ENCODE results near the gene KDM4B.

The KDM4B gene

GRCh38 chr19:5012688-5013457 lies 44.0 kb downstream of the KDM4B start:
- no peak for DNase-seq (ENCODE audit: low read depth in 2 of 2)

- no peak for DNase-seq (ENCODE audit: low read depth in 2 of 2)
Observed at GRCh38 chr19:5013761-5014160, 44.8 kb downstream of the KDM4B start.

- no peak for DNase-seq (ENCODE audit: low read depth in 2 of 2)
Observed at GRCh38 chr19:5014941-5015340, 46.0 kb downstream of the KDM4B start.

GRCh38 chr19:5016268-5016667 lies 47.4 kb downstream of the KDM4B start:
- no peak for DNase-seq (ENCODE audit: low read depth in 2 of 2)

- DNase-seq (ENCODE audit: low read depth in 2 of 2) = no peak
Observed at GRCh38 chr19:5016781-5017180, 47.9 kb downstream of the KDM4B start.

GRCh38 chr19:5017235-5017634 lies 48.3 kb downstream of the KDM4B start:
- DNase-seq (ENCODE audit: low read depth in 2 of 2) = no peak

GRCh38 chr19:5018224-5019015 lies 49.5 kb downstream of the KDM4B start:
- no peak for DNase-seq (ENCODE audit: low read depth in 2 of 2)

- no peak for DNase-seq (ENCODE audit: low read depth in 2 of 2)
Observed at GRCh38 chr19:5020368-5020767, 51.5 kb downstream of the KDM4B start.

GRCh38 chr19:5021046-5021445 lies 52.1 kb downstream of the KDM4B start:
- no peak for DNase-seq (ENCODE audit: low read depth in 2 of 2)

- DNase-seq (ENCODE audit: low read depth in 2 of 2) = no peak
Observed at GRCh38 chr19:5022066-5022860, 53.4 kb downstream of the KDM4B start.

- DNase-seq (ENCODE audit: low read depth in 2 of 2) = no peak
Observed at GRCh38 chr19:5023128-5023571, 54.2 kb downstream of the KDM4B start.

- no peak for DNase-seq (ENCODE audit: low read depth in 2 of 2)
Observed at GRCh38 chr19:5024282-5024681, 55.4 kb downstream of the KDM4B start.

GRCh38 chr19:5025027-5025426 lies 56.1 kb downstream of the KDM4B start:
- DNase-seq (ENCODE audit: low read depth in 2 of 2) = no peak

GRCh38 chr19:5026706-5027273 lies 57.9 kb downstream of the KDM4B start:
- DNase-seq (ENCODE audit: low read depth in 2 of 2) = no peak

GRCh38 chr19:5028229-5028886 lies 59.4 kb downstream of the KDM4B start:
- DNase-seq (ENCODE audit: low read depth in 2 of 2) = no peak

GRCh38 chr19:5029596-5029995 lies 60.7 kb downstream of the KDM4B start:
- DNase-seq (ENCODE audit: low read depth in 2 of 2) = peak; percentile 59 to 61

GRCh38 chr19:5030136-5030820 lies 61.4 kb downstream of the KDM4B start:
- DNase-seq (ENCODE audit: low read depth in 2 of 2) = no peak

GRCh38 chr19:5030822-5031221 lies 61.9 kb downstream of the KDM4B start:
- no peak for DNase-seq (ENCODE audit: low read depth in 2 of 2)

- peak; percentile 78 to 83 for DNase-seq (ENCODE audit: low read depth in 2 of 2)
Observed at GRCh38 chr19:5031231-5032100, 62.6 kb downstream of the KDM4B start.
